Spleen (tissue), 11 donors: ENCODE results near the gene AMN. TPM values are rescaled to one million over a fixed set of nuclear protein-coding genes. Genes with fewer than 3 reads are reported as not detected.

Experiments
- DNase-seq: peaks from one replicate; pipeline ENCODE4 v3.0.0-alpha.2; 2020
- H3K27ac ChIP-seq, 8 donors: fragments of 200-600 bp; sonication (generic) in 7 of 8; 1 replicate in 4 of 8; 2 replicates in 4 of 8; pipeline versions ENCODE4 v1.5.0 to v1.8.0; 2016 to 2021; ENCODE audit warnings: inconsistent platforms in 4 of 8, mild to moderate bottlenecking in 4 of 8, moderate library complexity in 1 of 8
- H3K27me3 ChIP-seq, 7 donors: fragments of 200-600 bp; sonication (generic) in 6 of 7; replicated peaks in 1 of 7; 1 replicate in 4 of 7; 2 replicates in 3 of 7; pipeline versions ENCODE4 v1.5.0 to v1.8.0; 2016 to 2021; ENCODE audit warnings: inconsistent platforms in 3 of 7, mild to moderate bottlenecking in 1 of 7
- H3K36me3 ChIP-seq, 6 donors: fragments of 200-600 bp; sonication (generic) in 5 of 6; 1 replicate in 4 of 6; 2 replicates in 2 of 6; pipeline versions ENCODE4 v1.5.0 to v1.8.0; 2016 to 2021; ENCODE audit warnings: inconsistent platforms in 2 of 6
- H3K4me1 ChIP-seq, 6 donors: fragments of 200-600 bp; sonication (generic) in 5 of 6; 1 replicate in 3 of 6; 2 replicates in 3 of 6; pipeline versions ENCODE4 v1.5.0 to v1.8.0; 2016 to 2021; ENCODE audit warnings: inconsistent platforms in 3 of 6
- H3K4me3 ChIP-seq, 8 donors: fragments of 200-600 bp; sonication (generic) in 7 of 8; 1 replicate in 4 of 8; 2 replicates in 4 of 8; pipeline versions ENCODE4 v1.5.0 to v1.8.0; 2016 to 2021; ENCODE audit warnings: inconsistent platforms in 4 of 8, mild to moderate bottlenecking in 4 of 8, moderate library complexity in 2 of 8
- H3K9me3 ChIP-seq, 8 donors: fragments of 200-600 bp; sonication (generic) in 7 of 8; 1 replicate in 4 of 8; 2 replicates in 4 of 8; pipeline versions ENCODE4 v1.5.0 to v1.8.0; 2016 to 2021; ENCODE audit warnings: inconsistent platforms in 4 of 8
- CTCF ChIP-seq, 11 experiments: fragments of 200-600 bp in 7 of 11; fragments of 450-650 bp in 4 of 11; sonication (generic) in 4 of 11; IDR thresholded peaks in 8 of 11; conservative IDR thresholded peaks in 3 of 11; 1 replicate in 7 of 11; 2 replicates in 4 of 11; pipeline versions ENCODE4 v1.4.0 to v1.8.0; 2016 to 2021; ENCODE audit warnings: antibody characterized with exemption in 11 of 11, inconsistent platforms in 4 of 11, mild to moderate bottlenecking in 1 of 11
- POLR2A ChIP-seq, 3 donors: fragments of 450-650 bp; IDR thresholded peaks; one replicate each; pipeline ENCODE4 v1.5.1; 2017; ENCODE audit warnings: antibody characterized with exemption in 3 of 3, mild to moderate bottlenecking in 1 of 3
- POLR2AphosphoS5 ChIP-seq, 3 donors: sonication (generic); formaldehyde crosslinking; IDR thresholded peaks; one replicate each; pipeline ENCODE4 v1.5.1; 2017; ENCODE audit warnings: antibody characterized with exemption in 3 of 3
- WGBS, 5 donors: extraction: QIAGEN DNeasy Blood & Tissue Kit in 3 of 5; methylation state at CpG; one replicate each; pipeline versions ENCODE4 v1.1.5 to v1.1.7; 2013 to 2018; 5-methylcytosine and 5-hydroxymethylcytosine counted together
- intact Hi-C: fragments of 100-400 bp; cut with DNase I; formaldehyde crosslinking; loops from one replicate; pipeline ENCODE4 v1.15.0; 2023; ENCODE audit warnings: low total_unique reads
- polyA plus RNA-seq, 3 donors: library from polyadenylated mRNA; stranded (reverse); fragments of 200-250 nt; gene quantifications; one replicate each; pipeline ENCODE4 v1.2.1, GENCODE V29; 2013
- total RNA-seq, 7 donors: library from RNA; depleted of rRNA in 3 of 7; stranded (reverse); fragments of >200 nt in 3 of 7; fragmentation: NEBNext Ultra II Directional in 4 of 7; extraction: Animal tissue kit (Norgen Biotek cat#: 25700) in 4 of 7; gene quantifications; one replicate each; pipeline versions ENCODE4 v1.1.0 to v1.2.1, GENCODE V29; 2016 to 2021
- donor health status: healthy with polysubstance abuse.
- donor health status: DM: no; HTN: no; CAD: no; lungs with moderate emphysema.
- donor health status: DM: no; HTN: no; CAD: no.
- donor health status: Bipolar disorder and iron deficiency.
- donor health status: healthy.
- donor health status: DM: no; HTN: no; CAD: no.
- donor health status: DM: yes; HTN: yes; CAD: no.

AMN gene
- total and polyA plus RNA-seq, 10 donors, result 0.65 to 3.0 (median 2.2) TPM

- H3K4me3 ChIP-seq, result no peak overlapping the region
- peaks cover 0 to 29% (median 14%) of the 10 kb centered on the region in 6 donors for H3K4me1 ChIP-seq
- no peak for TF ChIP-seq CTCF (IDR thresholded peaks at IDR 0.05 in 8 of 11, conservative IDR thresholded peaks at IDR 0.05 in 3 of 11)
- TF ChIP-seq POLR2AphosphoS5 (IDR thresholded peaks at IDR 0.05), result no peak
- no peak for TF ChIP-seq POLR2A (IDR thresholded peaks at IDR 0.05)
- no peak for DNase-seq
- intact Hi-C loops, result no loop called here
- H3K36me3 ChIP-seq, result peaks cover 3 to 93% (median 72%) of the 10 kb centered on the region in 6 donors
- no peak overlapping the region for H3K27ac ChIP-seq
- no peaks in the 10 kb centered on the region for H3K9me3 ChIP-seq
- WGBS, 5 donors, result 92 to 95% (median 92%) methylated on average over 7 to 15 of the region's 15 CpGs
- no peaks in the 10 kb centered on the region for H3K27me3 ChIP-seq
These were observed 21.5 kb downstream of the AMN start for GRCh38 chr14:102943979-102944378.

- Histone ChIP-seq H3K4me1 (peaks cover 0 to 36% (median 22%) of the 10 kb centered on the region in 6 donors), H3K9me3 (no peaks in the 10 kb centered on the region), H3K27me3 (no peaks in the 10 kb centered on the region), H3K27ac (no peak overlapping the region), H3K36me3 (peaks cover 3 to 93% (median 73%) of the 10 kb centered on the region in 6 donors), H3K4me3 (no peak overlapping the region)
- peak in 1 of 3 donors; percentile 31 for TF ChIP-seq POLR2AphosphoS5 (IDR thresholded peaks at IDR 0.05)
- TF ChIP-seq POLR2A (IDR thresholded peaks at IDR 0.05), result no peak
- WGBS, 5 donors, result 87 to 95% (median 94%) methylated on average over 28 to 36 of the region's 36 CpGs
- intact Hi-C loops, result no loop called here
- DNase-seq, result peak; percentile 71
These were observed 22.2 kb downstream of the AMN start for GRCh38 chr14:102944448-102945330.

- Histone ChIP-seq H3K4me3 (no peak overlapping the region), H3K36me3 (peaks cover 3 to 93% (median 75%) of the 10 kb centered on the region in 6 donors), H3K27me3 (no peaks in the 10 kb centered on the region), H3K9me3 (no peaks in the 10 kb centered on the region), H3K4me1 (peaks cover 0 to 43% (median 24%) of the 10 kb centered on the region in 6 donors), H3K27ac (no peak overlapping the region)
- 90 to 97% (median 94%) methylated on average over 29 of the region's 29 CpGs for WGBS, 5 donors
- TF ChIP-seq POLR2A (IDR thresholded peaks at IDR 0.05) (no peak), POLR2AphosphoS5 (IDR thresholded peaks at IDR 0.05) (peak in 1 of 3 donors; percentile 20), CTCF (IDR thresholded peaks at IDR 0.05 in 8 of 11, conservative IDR thresholded peaks at IDR 0.05 in 3 of 11) (no peak)
- intact Hi-C loops, result no loop called here
- no peak for DNase-seq
These were observed 23.1 kb downstream of the AMN start for GRCh38 chr14:102945346-102946130.

- intact Hi-C loops, result no loop called here
- Histone ChIP-seq H3K27me3 (no peaks in the 10 kb centered on the region), H3K9me3 (no peaks in the 10 kb centered on the region), H3K4me1 (peaks cover 0 to 30% (median 13%) of the 10 kb centered on the region in 6 donors), H3K36me3 (peaks cover 3 to 95% (median 78%) of the 10 kb centered on the region in 6 donors), H3K4me3 (no peak overlapping the region), H3K27ac (peak overlapping the region in 2 of 8 donors; percentile 54 to 63)
- TF ChIP-seq POLR2AphosphoS5 (IDR thresholded peaks at IDR 0.05) (no peak), POLR2A (IDR thresholded peaks at IDR 0.05) (no peak), CTCF (IDR thresholded peaks at IDR 0.05 in 8 of 11, conservative IDR thresholded peaks at IDR 0.05 in 3 of 11) (no peak)
- WGBS, 5 donors, result 86 to 96% (median 92%) methylated on average over 22 to 27 of the region's 27 CpGs
- no peak for DNase-seq
These were observed 25.0 kb downstream of the AMN start for GRCh38 chr14:102947321-102948103.
